GM18858 (cell line): ENCODE data around the gene NANS.
A peak's percentile ranks its signal among the peaks of the same experiment; 100 is the strongest.
"Not testable (repeated sequence)": the region's sequence is repeated elsewhere in the genome, so short reads cannot be mapped to it uniquely, and the experiment has no call there.

Source experiments
- ATAC-seq: cut with Tn5 transposase; IDR thresholded peaks from one replicate; pipeline ENCODE4 v1.9.1; 2021; ENCODE audit not compliant: unreplicated experiment

NANS gene, protein sequence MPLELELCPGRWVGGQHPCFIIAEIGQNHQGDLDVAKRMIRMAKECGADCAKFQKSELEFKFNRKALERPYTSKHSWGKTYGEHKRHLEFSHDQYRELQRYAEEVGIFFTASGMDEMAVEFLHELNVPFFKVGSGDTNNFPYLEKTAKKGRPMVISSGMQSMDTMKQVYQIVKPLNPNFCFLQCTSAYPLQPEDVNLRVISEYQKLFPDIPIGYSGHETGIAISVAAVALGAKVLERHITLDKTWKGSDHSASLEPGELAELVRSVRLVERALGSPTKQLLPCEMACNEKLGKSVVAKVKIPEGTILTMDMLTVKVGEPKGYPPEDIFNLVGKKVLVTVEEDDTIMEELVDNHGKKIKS

DNA sequence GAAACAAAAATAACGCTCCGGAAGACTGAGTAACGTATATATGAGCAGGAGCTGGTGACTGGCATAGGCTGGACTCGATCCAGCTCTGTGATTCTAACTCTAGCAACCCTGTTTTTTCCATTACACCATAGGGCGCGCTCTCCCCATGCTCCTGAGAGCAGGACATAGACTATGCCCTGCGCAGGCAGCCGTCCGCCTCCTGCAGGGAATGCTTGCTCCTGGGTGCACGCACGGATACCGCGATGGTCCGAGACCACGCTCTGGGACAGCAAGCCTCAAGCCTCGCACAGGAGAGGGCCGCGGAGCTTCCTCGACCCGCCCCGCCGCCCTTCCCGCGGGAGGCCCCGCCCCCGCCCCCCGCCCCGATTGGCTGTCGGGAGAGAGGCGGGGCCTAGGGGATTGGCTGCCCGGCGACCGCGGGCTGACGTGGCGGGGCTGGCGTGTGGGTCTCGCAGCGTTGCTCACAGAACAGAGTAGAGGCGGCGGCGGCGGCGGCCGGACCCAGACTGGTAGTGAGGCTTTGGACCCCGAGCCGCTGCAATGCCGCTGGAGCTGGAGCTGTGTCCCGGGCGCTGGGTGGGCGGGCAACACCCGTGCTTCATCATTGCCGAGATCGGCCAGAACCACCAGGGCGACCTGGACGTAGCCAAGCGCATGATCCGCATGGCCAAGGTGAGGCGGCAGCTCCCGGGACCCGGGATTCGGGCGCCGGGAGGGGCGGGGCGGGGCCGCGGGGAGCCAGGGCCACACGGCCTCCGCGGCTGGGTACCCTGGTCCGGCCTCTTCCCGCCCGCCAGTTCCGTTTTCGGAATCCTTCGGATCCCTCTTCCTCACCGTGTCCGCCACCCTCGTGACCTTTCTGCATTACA, at the start of gene NANS:
NANS (plus strand) TSS at position 464 of the 869 bp plus-strand sequence; CDS start at position 541, 77 bp downstream.
- peak; percentile 72 for ATAC-seq

DNA sequence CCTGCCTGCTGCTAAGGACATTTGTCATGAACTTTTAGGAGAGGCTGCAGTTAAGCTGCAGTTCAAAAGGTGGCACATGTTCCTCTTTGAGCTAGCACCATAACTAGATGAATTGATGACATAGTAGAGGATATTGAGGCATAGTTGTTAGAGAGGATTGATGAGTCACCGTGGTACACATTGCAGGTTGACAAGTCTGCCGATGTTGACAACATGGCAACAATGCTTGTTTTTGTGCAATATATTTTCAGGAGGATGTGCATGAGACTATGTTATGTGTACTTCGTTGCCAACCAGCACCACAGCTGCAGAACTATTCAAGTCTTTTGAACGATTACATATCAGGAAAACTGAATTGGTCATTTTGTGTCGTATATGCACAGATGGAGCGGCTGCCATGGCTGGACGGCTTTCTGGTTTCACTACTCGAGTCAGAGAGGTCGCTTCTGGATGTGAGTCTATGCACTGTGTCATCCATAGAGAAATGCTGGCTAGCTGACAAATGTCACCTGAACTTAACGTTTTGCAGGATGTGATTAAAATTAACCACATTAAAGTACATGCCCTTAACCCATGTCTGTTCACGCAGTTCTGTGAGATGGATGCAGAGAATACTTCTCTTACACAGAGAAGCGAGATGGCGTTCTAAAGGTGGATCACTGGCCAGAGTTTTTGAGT, 49.1 kb upstream of the NANS start:
- ATAC-seq = no peak

DNA sequence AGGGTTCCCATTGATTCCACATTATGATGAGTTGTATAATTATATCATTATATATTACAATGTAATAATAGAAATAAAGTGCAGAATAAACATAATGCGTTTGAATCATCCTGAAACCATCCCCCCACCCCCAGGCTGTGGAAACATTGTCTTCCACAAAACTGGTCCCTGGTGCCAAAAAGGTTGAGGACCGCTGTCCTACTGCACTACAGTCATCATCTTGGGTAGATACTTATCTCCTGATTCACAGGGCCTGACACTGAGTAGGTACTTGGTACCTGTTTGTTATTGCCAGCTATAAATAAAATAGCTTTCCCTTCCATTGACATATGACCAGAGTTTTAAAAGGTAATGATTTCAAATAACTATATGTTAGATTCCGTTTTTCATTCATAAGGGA, 47.8 kb upstream of the NANS start:
- ATAC-seq = no peak

DNA sequence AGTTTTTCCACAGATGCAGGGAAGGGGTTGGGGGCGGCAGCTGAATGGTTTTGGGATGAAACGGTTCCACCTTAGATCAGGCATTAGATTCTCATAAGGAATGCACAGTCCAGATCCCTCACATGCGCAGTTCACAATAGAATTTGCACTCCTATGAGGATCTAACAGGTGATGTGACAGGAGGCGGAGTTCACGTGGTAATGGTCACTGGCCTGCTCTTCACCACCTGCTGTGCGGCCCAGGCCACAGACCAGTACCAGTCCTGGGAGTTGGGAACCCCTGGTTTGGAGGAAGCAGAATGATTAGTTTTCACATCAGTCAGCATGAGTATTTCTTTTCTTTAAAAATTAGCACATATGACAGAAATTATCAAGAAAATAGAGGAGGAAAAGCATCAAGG, 47.1 kb upstream of the NANS start:
- no peak for ATAC-seq

- ATAC-seq = no peak
Observed at GRCh38 chr9:98009936-98010335, 46.6 kb upstream of the NANS start.

DNA sequence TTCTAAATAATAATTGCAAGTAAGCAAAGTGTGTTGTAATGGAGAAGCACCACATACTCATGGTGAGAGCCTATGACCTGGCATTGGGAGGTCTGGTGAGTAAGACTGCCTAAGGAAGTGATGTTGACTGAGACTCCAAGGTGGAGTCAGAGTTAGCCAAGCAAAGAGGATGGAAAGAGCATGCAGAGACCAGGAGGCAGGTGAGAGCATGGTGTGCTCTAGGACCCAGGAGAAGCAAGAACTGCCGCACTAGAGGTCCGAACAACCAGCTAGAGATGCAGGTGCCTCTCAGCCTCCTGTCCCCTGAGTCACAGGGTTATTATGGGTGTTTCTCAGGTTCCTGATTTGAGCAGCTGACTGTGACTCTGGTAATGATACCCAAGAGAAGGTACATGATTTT, 46.1 kb upstream of the NANS start:
- peak; percentile 84 for ATAC-seq

GRCh38 chr9:98011122-98011521, 45.4 kb upstream of the NANS start:
- ATAC-seq = no peak

DNA sequence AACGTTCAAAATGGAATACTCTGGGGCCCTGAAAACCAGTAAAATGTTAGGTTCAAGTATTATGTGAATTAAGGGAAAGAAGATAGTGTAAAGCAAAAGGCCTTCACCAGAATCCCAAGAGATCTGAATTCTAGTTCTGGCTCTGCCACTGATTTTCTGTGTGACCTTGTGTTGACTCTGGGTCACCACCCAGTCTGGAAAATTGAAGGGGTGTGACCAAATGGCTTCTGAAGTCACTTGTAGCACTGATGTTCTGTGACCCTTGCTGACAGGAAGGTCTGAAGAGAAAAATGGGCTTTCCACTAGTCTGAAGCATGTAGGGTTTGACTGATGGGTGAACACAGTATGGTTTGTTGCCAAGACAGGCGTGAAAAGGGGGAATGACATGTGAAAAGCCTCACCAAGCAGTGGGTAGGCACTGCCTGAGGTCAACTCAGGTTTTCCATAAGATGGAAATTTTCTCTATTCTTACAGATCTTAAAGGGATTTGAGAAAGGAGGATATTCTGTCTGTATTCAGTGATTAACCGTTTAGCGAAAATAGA, 40.3 kb upstream of the NANS start:
- ATAC-seq = no peak

- ATAC-seq = no peak
Observed at GRCh38 chr9:98017306-98017705, 39.2 kb upstream of the NANS start.

DNA sequence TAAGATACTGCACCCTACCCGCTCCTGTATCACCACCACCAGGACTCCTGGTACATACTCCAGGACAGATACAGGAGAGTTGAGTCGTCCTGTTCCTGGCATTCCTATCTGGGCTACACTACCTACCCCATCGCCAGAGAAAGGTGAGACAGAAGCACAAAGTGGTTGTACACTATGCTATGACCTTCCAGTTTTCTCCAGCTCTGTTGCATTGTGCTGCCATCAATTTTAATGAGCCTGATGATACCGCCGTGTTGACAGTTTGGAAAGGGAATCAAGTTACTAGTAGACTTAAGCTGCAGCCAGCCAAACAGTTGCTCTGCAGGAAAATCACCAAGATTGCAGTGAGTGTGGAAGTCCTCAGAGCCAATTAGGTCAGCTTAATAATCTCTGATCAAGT, 38.2 kb upstream of the NANS start:
- ATAC-seq = no peak

GRCh38 chr9:98019098-98019497, 37.4 kb upstream of the NANS start:
- ATAC-seq = no peak

GRCh38 chr9:98019869-98020268, 36.7 kb upstream of the NANS start:
- ATAC-seq = not testable (repeated sequence)

GRCh38 chr9:98020476-98021145, 35.9 kb upstream of the NANS start:
- ATAC-seq = no peak

- ATAC-seq = no peak
Observed at GRCh38 chr9:98021306-98022040, 35.1 kb upstream of the NANS start.

DNA sequence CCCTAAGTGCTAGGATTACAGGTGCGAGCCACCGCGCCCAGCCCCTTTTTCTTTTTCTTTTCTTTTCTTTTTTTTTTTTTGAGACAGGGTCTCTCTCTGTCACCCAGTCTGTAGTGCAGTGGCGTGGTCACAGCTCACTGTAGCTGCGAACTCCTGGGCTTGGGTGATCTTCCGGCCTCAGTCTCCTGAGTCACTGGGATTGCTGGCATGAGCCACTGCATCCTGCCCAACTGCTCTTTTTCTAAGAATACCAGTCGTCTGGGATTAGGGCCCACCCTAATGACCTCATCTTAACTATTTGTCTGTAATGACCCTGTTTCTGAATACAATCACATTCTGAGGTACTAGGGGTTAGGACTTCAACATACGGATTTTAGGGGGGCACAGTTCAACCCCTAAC, 34.1 kb upstream of the NANS start:
- no peak for ATAC-seq

DNA sequence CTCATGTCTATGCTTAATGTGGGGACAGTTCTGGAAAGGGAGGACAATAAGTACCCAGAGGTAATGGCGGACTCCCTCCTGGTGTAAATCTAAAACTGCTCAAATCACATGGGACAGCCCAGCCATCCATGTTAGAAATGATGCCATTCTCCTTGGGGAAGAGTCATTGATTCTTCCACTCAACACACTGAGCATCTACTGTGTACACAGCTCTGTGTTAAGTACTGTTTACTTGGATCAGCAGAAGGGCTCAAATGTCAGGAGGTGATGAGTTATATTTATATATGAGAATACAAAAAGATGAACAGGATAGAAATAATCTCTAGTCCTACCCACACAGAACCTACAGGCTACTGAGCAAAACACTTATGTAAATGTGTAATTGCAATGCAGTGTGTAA, 31.8 kb upstream of the NANS start:
- no peak for ATAC-seq

GRCh38 chr9:98031169-98031568, 25.4 kb upstream of the NANS start:
- no peak for ATAC-seq

DNA sequence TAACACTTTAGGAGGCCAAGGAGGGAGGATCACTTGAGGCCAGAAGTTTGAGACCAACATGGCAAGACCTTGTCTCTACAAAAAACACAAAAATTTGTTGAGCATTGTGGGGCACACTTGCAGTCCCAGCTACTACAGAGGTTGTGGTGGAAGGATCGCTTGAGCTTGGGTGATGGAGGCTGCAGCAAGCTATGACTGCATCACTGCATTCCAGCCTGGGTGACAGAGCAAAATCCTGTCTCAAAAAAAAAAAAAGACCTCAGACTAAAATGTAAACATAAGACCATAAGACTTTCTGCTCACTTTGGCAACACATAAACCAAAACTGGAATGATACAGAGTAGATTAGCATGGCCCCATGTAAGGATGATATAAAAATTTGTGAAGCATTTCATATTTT, 24.6 kb upstream of the NANS start:
- ATAC-seq = no peak

- no peak for ATAC-seq
Observed at GRCh38 chr9:98034593-98035546, 21.7 kb upstream of the NANS start.
